ENCODE measurements around the gene MAEA. TPM values are rescaled to one million over a fixed set of nuclear protein-coding genes. Genes with fewer than 3 reads are reported as not detected.

The MAEA gene
- total RNA-seq, 1 donor from 2014 or later = 65.8 TPM

GRCh38 chr4:1356181-1356998 lies 66.7 kb downstream of the MAEA start:
- ATAC-seq (peak in 1 of 2 donors; percentile 38), DNase-seq (peak; percentile 73)
- Histone ChIP-seq H3K4me3 (no peak overlapping the region), H3K36me3 (peaks cover 80% of the 10 kb centered on the region), H3K27ac (no peak overlapping the region), H3K9me3 (no peaks in the 10 kb centered on the region), H3K27me3 (ENCODE audit: low read depth) (no peaks in the 10 kb centered on the region), H3K4me1 (peaks cover 8% of the 10 kb centered on the region)
- peak; percentile 87 for TF ChIP-seq CTCF (IDR thresholded peaks at IDR 0.05)
- intact Hi-C loops (cut with DNase I) = no loop called here

GRCh38 chr4:1357356-1358248 lies 67.9 kb downstream of the MAEA start:
- Histone ChIP-seq H3K9me3 (no peaks in the 10 kb centered on the region), H3K4me1 (no peaks in the 10 kb centered on the region), H3K27ac (no peak overlapping the region), H3K4me3 (no peak overlapping the region), H3K36me3 (peaks cover 82% of the 10 kb centered on the region), H3K27me3 (ENCODE audit: low read depth) (no peaks in the 10 kb centered on the region)
- DNase-seq (no peak), ATAC-seq (no peak)
- no peak for TF ChIP-seq CTCF (IDR thresholded peaks at IDR 0.05)
- intact Hi-C loops (cut with DNase I) = no loop called here

GRCh38 chr4:1358421-1359143 lies 68.9 kb downstream of the MAEA start:
- Histone ChIP-seq H3K4me3 (no peak overlapping the region), H3K36me3 (peaks cover 81% of the 10 kb centered on the region), H3K27me3 (ENCODE audit: low read depth) (no peaks in the 10 kb centered on the region), H3K9me3 (no peaks in the 10 kb centered on the region), H3K4me1 (no peaks in the 10 kb centered on the region), H3K27ac (no peak overlapping the region)
- DNase-seq (no peak), ATAC-seq (no peak)
- no peak for TF ChIP-seq CTCF (IDR thresholded peaks at IDR 0.05)
- intact Hi-C loops (cut with DNase I) = no loop called here

- peaks cover 76% of the 10 kb centered on the region for H3K36me3 ChIP-seq
- no peak for ATAC-seq
Measured at GRCh38 chr4:1359144-1359501, 69.4 kb downstream of the MAEA start.

More at GRCh38 chr4:1359144-1359501, 69.4 kb downstream of the MAEA start:
- no peak for TF ChIP-seq CTCF (IDR thresholded peaks at IDR 0.05)
- no peak for DNase-seq
- Histone ChIP-seq H3K27me3 (ENCODE audit: low read depth) (no peaks in the 10 kb centered on the region), H3K4me3 (no peak overlapping the region), H3K27ac (no peak overlapping the region), H3K9me3 (no peaks in the 10 kb centered on the region), H3K4me1 (no peaks in the 10 kb centered on the region)
- intact Hi-C loops (cut with DNase I) = no loop called here
